Measurements from ENCODE around the gene TMEM272. TPM values are rescaled to one million over a fixed set of nuclear protein-coding genes. Genes with fewer than 3 reads are reported as not detected.

Gene TMEM272
- polyA plus RNA-seq, 1 donor (not counting 4 experiments of a cell fraction or from before 2014, with no cell fraction given) = not detected

- Histone ChIP-seq H3K4me1 (ENCODE audit: control insufficient read depth, extremely low read depth, insufficient read depth, low read length) (no peaks in the 10 kb centered on the region), H3K4me2 (ENCODE audit: control insufficient read depth, extremely low read depth, insufficient read depth, low read depth, low read length) (no peak overlapping the region), H2AFZ (ENCODE audit: control insufficient read depth, low read length) (no peak overlapping the region), H3K9ac (ENCODE audit: control insufficient read depth, extremely low read depth, insufficient read depth, low read length) (no peak overlapping the region), H4K20me1 (ENCODE audit: control insufficient read depth, extremely low read depth, insufficient read depth, low read length) (no peaks in the 10 kb centered on the region), H3K36me3 (ENCODE audit: control insufficient read depth in 2 of 2, extremely low read depth in 1 of 2, insufficient read depth in 2 of 2, low read length in 2 of 2) (no peaks in the 10 kb centered on the region), H3K9me3 (ENCODE audit: control insufficient read depth, low read depth, low read length) (no peaks in the 10 kb centered on the region), H3K9me1 (ENCODE audit: control insufficient read depth, extremely low read depth, insufficient read depth, low read length) (no peaks in the 10 kb centered on the region), H3K27ac (ENCODE audit: control insufficient read depth, insufficient read depth, low read length) (no peak overlapping the region), H3K27me3 (ENCODE audit: control insufficient read depth, extremely low read depth, insufficient read depth, low read length) (no peaks in the 10 kb centered on the region), H3K4me3 (ENCODE audit: control insufficient read depth in 2 of 3, extremely low read depth in 1 of 3, insufficient read depth in 2 of 3, low read depth in 1 of 3, low read length in 3 of 3) (no peak overlapping the region), H3K79me2 (ENCODE audit: control insufficient read depth, insufficient read depth, low read length) (no peaks in the 10 kb centered on the region)
- dilution Hi-C loops (cut with MboI; ENCODE audit: extremely low pct_ligation_motif_present, low sequenced_read_pairs) = no loop called here
- TF ChIP-seq, protein P1, sequence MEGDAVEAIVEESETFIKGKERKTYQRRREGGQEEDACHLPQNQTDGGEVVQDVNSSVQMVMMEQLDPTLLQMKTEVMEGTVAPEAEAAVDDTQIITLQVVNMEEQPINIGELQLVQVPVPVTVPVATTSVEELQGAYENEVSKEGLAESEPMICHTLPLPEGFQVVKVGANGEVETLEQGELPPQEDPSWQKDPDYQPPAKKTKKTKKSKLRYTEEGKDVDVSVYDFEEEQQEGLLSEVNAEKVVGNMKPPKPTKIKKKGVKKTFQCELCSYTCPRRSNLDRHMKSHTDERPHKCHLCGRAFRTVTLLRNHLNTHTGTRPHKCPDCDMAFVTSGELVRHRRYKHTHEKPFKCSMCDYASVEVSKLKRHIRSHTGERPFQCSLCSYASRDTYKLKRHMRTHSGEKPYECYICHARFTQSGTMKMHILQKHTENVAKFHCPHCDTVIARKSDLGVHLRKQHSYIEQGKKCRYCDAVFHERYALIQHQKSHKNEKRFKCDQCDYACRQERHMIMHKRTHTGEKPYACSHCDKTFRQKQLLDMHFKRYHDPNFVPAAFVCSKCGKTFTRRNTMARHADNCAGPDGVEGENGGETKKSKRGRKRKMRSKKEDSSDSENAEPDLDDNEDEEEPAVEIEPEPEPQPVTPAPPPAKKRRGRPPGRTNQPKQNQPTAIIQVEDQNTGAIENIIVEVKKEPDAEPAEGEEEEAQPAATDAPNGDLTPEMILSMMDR (optimal IDR thresholded peaks at IDR 0.05 in 1 of 3, IDR thresholded peaks at IDR 0.05 in 1 of 3, conservative IDR thresholded peaks at IDR 0.05 in 1 of 3; ENCODE audit: extremely low read depth in 1 of 3, insufficient read depth in 2 of 3, low read length in 3 of 3) = no peak
- TF ChIP-seq EZH2 (IDR thresholded peaks at IDR 0.05; ENCODE audit: low read length) = no peak
- DNase-seq (ENCODE audit: low read depth, low spot score) = no peak
- no peak for FAIRE-seq
Measured at GRCh38 chr13:51786425-51787265, 58.3 kb downstream of the TMEM272 start.

- no peaks in the 10 kb centered on the region for H3K9me3 ChIP-seq (ENCODE audit: control insufficient read depth, low read depth, low read length)
- TF ChIP-seq EZH2 (IDR thresholded peaks at IDR 0.05; ENCODE audit: low read length) = no peak
- dilution Hi-C loops (cut with MboI; ENCODE audit: extremely low pct_ligation_motif_present, low sequenced_read_pairs) = no loop called here
- no peaks in the 10 kb centered on the region for H3K27me3 ChIP-seq (ENCODE audit: control insufficient read depth, extremely low read depth, insufficient read depth, low read length)
- no peaks in the 10 kb centered on the region for H3K36me3 ChIP-seq (ENCODE audit: control insufficient read depth in 2 of 2, extremely low read depth in 1 of 2, insufficient read depth in 2 of 2, low read length in 2 of 2)
- no peak overlapping the region for H3K4me2 ChIP-seq (ENCODE audit: control insufficient read depth, extremely low read depth, insufficient read depth, low read depth, low read length)
- no peak overlapping the region for H3K9ac ChIP-seq (ENCODE audit: control insufficient read depth, extremely low read depth, insufficient read depth, low read length)
- H3K27ac ChIP-seq (ENCODE audit: control insufficient read depth, insufficient read depth, low read length) = no peak overlapping the region
- no peaks in the 10 kb centered on the region for H3K79me2 ChIP-seq (ENCODE audit: control insufficient read depth, insufficient read depth, low read length)
- no peak for DNase-seq (ENCODE audit: low read depth, low spot score)
- H4K20me1 ChIP-seq (ENCODE audit: control insufficient read depth, extremely low read depth, insufficient read depth, low read length) = no peaks in the 10 kb centered on the region
- H3K4me3 ChIP-seq (ENCODE audit: control insufficient read depth in 2 of 3, extremely low read depth in 1 of 3, insufficient read depth in 2 of 3, low read depth in 1 of 3, low read length in 3 of 3) = no peak overlapping the region
- FAIRE-seq = no peak
- no peaks in the 10 kb centered on the region for H3K9me1 ChIP-seq (ENCODE audit: control insufficient read depth, extremely low read depth, insufficient read depth, low read length)
- no peak overlapping the region for H2AFZ ChIP-seq (ENCODE audit: control insufficient read depth, low read length)
- H3K4me1 ChIP-seq (ENCODE audit: control insufficient read depth, extremely low read depth, insufficient read depth, low read length) = no peaks in the 10 kb centered on the region
Measured at GRCh38 chr13:51785712-51786424, 59.1 kb downstream of the TMEM272 start.
